DMS 273 treated with DMSO at 0.1 percent for 48 hours (cell line): ENCODE data around the gene CLPX.
"Not testable (repeated sequence)": the region's sequence is repeated elsewhere in the genome, so short reads cannot be mapped to it uniquely, and the experiment has no call there.

Source experiments
- DNase-seq: peaks from one replicate; lab custom pipeline; 2025; lab: John Stamatoyannopoulos, UW

The CLPX gene

DNA sequence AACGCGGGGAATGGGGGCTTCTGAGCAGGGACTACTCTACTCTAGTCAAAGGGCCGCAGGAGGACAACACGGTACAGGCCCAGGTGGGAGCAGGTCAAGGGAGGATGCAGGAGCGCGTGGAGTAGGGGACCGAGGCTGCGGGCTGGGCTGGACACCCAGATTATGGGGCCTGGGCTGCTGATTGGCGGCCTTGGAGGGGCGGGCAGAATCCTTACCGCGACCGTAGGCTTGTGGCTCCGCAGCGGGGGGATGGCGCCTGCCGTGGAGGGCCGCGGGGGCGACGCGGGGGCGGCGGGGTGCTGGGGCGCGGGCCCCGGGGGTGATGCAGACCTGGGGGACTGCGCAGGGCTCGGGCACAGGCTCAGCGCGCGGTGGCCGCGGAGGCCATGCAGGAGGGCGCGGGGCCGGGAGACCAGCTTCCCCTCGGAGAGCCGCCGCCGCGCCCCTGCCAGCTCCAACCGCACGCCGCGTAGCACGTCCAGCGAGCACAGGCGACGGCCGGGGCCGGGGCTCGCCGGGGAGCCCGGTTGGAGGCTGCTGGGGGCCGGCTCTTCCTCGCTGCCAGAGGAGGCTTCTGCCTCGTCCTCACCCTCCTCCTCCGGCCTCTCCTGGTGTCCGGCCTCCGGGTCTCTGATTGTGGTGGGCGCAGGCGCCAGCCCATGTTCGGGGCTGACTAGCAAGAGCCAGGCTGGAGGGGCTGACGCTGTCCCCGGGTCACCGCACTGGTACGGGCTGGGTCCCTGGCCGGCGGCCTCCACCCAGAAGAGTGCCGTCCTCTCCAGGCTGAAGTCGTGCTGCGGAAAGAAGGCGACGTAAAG, 83.0 kb downstream of the CLPX start:
- DNase-seq = no peak

- DNase-seq = no peak
These were observed 83.7 kb downstream of the CLPX start for GRCh38 chr15:65101411-65101890.

GRCh38 chr15:65100442-65100841, 84.7 kb downstream of the CLPX start:
- DNase-seq = no peak

DNA sequence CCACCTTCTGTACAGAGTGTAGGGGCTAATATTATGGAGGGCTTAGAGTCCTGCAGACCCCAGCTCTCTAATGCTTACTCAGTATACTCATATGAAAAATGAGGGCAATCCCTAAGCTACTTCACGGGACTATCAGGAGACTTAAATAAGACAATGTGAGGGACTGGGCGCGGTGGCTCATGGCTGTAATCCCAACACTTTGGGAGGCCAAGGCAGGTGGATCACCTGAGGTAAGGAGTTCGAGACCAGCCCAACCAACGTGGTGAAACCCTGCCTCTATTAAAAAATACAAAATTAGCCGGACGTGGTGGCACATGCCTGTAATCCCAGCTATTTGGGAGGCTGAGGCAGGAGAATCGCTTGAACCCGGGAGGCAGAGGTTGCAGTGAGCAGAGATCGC, 85.3 kb downstream of the CLPX start:
- not testable (repeated sequence) for DNase-seq

DNA sequence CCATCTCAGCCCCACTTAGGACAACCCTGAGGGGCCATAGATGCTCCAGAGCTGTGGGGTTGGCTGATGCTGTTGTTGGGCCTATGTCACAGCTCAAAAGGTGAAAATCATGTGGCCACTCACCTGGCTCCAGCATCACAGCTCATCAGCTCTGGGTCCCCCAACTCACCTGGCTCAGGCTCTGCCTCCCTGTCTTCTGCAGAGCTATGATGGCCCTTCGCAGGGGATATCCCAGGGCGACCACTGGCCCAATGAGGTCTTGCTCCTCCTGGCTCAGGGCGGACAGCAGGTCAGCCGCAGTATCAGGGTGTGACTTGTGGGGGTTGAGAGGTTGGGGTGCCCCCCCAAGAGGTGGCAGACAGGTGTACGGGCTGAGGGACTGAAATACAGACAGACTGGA, 85.8 kb downstream of the CLPX start:
- no peak for DNase-seq
